Activated naive CD4-positive, alpha-beta T cell treated with anti-CD3 and anti-CD28 coated beads for 36 hours (primary cell): Measurements from ENCODE around the gene IRS1. TPM values are rescaled to one million over a fixed set of nuclear protein-coding genes. Genes with fewer than 3 reads are reported as not detected.

Experiments used
- CTCF ChIA-PET: fragments of 350-600 bp; sonication (Branson Sonifier 250); formaldehyde crosslinking; loops from one replicate; lab custom pipeline; 2021; ENCODE audit warnings: antibody characterized with exemption; lab: Charles Lee
- DNase-seq: peaks from one replicate; pipeline ENCODE4 v3.0.0-alpha.2; 2020
- H3K27ac Mint-ChIP-seq: one replicate; pipeline ENCODE4 v1.8.0; 2021; ENCODE audit warnings: mild to moderate bottlenecking, mixed read lengths
- H3K27me3 Mint-ChIP-seq: one replicate; pipeline ENCODE4 v1.8.0; 2021; ENCODE audit warnings: low read depth, mixed read lengths
- H3K36me3 Mint-ChIP-seq: one replicate; pipeline ENCODE4 v1.8.0; 2021; ENCODE audit warnings: low read depth, mixed read lengths
- H3K4me1 Mint-ChIP-seq: one replicate; pipeline ENCODE4 v1.8.0; 2021; ENCODE audit warnings: low read depth, mixed read lengths
- H3K4me3 Mint-ChIP-seq: one replicate; pipeline ENCODE4 v1.8.0; 2021; ENCODE audit warnings: mild to moderate bottlenecking, moderate library complexity, mixed read lengths
- H3K9me3 Mint-ChIP-seq: one replicate; pipeline ENCODE4 v1.8.0; 2021; ENCODE audit warnings: mixed read lengths
- intact Hi-C: fragments of 100-400 bp; cut with micrococcal nuclease; formaldehyde crosslinking; loops from one replicate; pipeline ENCODE4 v1.15.1; 2023
- total RNA-seq, 2 experiments: library from RNA; stranded (reverse); gene quantifications; one replicate each; pipeline ENCODE4 v1.2.3, GENCODE V29; 2021

IRS1 gene
- total RNA-seq, 2 experiments from 2014 or later, result 2.6 to 2.7 TPM

DNA sequence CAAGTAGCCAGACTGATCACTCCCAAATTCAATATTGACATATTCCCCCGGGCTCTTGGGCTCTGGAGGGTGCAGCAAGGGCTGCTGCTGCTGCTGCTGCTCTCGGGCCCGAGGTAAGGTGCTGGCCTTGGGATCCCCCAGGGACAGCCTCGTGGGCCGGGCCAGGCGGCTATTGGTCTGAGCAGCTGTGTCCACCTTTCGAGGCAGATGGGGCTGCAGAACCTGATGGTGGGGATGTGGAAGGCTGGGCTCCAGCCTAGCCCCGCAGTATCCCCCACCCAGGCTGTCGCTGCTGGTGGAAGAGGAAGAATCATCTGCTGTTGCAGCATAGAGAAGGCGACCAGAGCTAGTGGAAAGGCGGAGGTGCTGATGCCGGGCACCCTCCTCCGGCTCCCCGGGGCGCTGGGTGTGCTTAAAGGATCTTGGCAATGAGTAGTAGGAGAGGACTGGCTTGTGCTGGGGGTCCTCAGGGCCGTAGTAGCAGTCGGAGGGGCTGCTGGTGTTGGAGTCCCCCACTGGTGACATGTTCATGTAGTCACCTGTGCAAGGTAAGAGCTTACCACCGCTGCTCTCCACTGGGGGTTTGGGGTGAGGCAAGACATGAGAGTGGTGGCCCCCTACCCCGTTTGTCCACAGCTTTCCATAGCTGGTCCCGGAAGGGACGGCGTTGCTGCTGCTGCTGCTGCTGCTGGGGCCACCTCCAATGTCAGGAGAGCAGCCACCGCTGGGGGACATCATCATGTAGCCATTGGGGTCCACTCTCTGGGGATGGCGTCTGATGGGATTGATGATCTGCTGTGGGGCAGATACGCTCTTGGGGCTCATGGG is 3.4 kb downstream of the IRS1 start:
- peaks cover 33% of the 10 kb centered on the region for H3K4me1 Mint-ChIP-seq
- no peak overlapping the region for H3K4me3 Mint-ChIP-seq

DNA sequence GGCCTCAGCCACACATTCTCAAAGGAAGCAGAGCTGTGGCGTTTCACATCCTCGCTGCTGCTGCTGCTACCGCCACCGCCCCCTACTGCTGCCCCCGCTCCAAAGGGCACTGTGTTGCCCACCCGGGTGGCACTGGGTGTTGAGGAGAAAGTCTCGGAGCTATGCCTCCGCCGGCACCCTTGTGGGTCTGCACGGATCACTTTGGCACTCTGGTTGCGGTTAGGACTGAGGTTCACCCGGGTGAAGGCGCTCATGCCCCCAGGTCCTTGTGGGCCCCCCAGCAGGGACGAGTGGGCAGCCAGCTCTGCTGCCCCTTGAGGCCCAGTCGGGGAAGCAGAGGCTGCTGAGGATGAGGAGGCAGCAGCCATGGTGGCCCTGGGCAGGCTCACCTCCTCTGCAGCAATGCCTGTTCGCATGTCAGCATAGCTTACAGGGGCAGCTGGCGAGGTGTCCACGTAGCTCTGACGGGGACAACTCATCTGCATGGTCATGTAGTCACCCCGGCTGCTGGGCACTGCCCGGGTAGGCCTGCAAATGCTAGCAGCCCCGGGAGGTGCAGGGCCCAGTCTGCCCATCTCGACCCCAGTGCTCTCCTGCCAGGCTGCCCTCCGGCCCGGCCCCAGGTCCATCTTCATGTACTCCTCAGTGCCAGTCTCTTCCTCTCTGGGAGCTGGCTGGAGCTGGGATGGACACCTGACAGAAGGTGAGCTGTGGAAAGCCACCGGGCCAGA is 4.2 kb downstream of the IRS1 start:
- H3K4me1 Mint-ChIP-seq, result peaks cover 32% of the 10 kb centered on the region
- CTCF ChIA-PET, result no interaction called here
- H3K4me3 Mint-ChIP-seq, result no peak overlapping the region
- no peaks in the 10 kb centered on the region for H3K9me3 Mint-ChIP-seq
- peaks cover 8% of the 10 kb centered on the region for H3K36me3 Mint-ChIP-seq
- DNase-seq, result no peak
- no peaks in the 10 kb centered on the region for H3K27me3 Mint-ChIP-seq
- intact Hi-C loops, result no loop called here
- no peak overlapping the region for H3K27ac Mint-ChIP-seq

More for the DNA sequence above, 3.4 kb downstream of the IRS1 start:
- H3K27ac Mint-ChIP-seq, result no peak overlapping the region
- intact Hi-C loops, result no loop called here
- CTCF ChIA-PET, result interaction anchor here (0.6 kb wide), 1 partner anchor 11 kb away, joined by 3 read pairs; no protein-coding TSS in a partner anchor
- peaks cover 8% of the 10 kb centered on the region for H3K36me3 Mint-ChIP-seq
- DNase-seq, result no peak
- no peaks in the 10 kb centered on the region for H3K9me3 Mint-ChIP-seq
- H3K27me3 Mint-ChIP-seq, result no peaks in the 10 kb centered on the region

GRCh38 chr2:226794751-226795171 is 4.9 kb downstream of the IRS1 start:
- intact Hi-C loops, result loop anchor here (5.0 kb wide), 2 partner anchors 668 to 1867 kb away; no protein-coding TSS in a partner anchor
- DNase-seq, result no peak
- peaks cover 8% of the 10 kb centered on the region for H3K36me3 Mint-ChIP-seq
- no peaks in the 10 kb centered on the region for H3K27me3 Mint-ChIP-seq
- CTCF ChIA-PET, result interaction anchor here (1.0 kb wide), 1 partner anchor 8 kb away, joined by 3 read pairs; no protein-coding TSS in a partner anchor
- H3K27ac Mint-ChIP-seq, result no peak overlapping the region
- no peaks in the 10 kb centered on the region for H3K9me3 Mint-ChIP-seq
- no peak overlapping the region for H3K4me3 Mint-ChIP-seq
- peaks cover 34% of the 10 kb centered on the region for H3K4me1 Mint-ChIP-seq

- DNase-seq, result no peak
- CTCF ChIA-PET, result interaction anchor here (1.0 kb wide), 1 partner anchor 8 kb away, joined by 3 read pairs; no protein-coding TSS in a partner anchor
- peaks cover 37% of the 10 kb centered on the region for H3K4me1 Mint-ChIP-seq
- no peak overlapping the region for H3K4me3 Mint-ChIP-seq
- H3K9me3 Mint-ChIP-seq, result no peaks in the 10 kb centered on the region
- peaks cover 8% of the 10 kb centered on the region for H3K36me3 Mint-ChIP-seq
- intact Hi-C loops, result loop anchor here (5.0 kb wide), 2 partner anchors 668 to 1867 kb away; no protein-coding TSS in a partner anchor
- H3K27me3 Mint-ChIP-seq, result no peaks in the 10 kb centered on the region
- H3K27ac Mint-ChIP-seq, result no peak overlapping the region
These were observed 5.4 kb downstream of the IRS1 start for GRCh38 chr2:226794196-226794661.

GRCh38 chr2:226793646-226794045 is 6.0 kb downstream of the IRS1 start:
- DNase-seq, result no peak
- peaks cover 8% of the 10 kb centered on the region for H3K36me3 Mint-ChIP-seq
- intact Hi-C loops, result loop anchor here (5.0 kb wide), 2 partner anchors 669 to 1866 kb away; no protein-coding TSS in a partner anchor
- H3K4me1 Mint-ChIP-seq, result peaks cover 37% of the 10 kb centered on the region
- H3K9me3 Mint-ChIP-seq, result no peaks in the 10 kb centered on the region
- CTCF ChIA-PET, result interaction anchor here (1.0 to 1.7 kb wide), 2 partner anchors 8 to 9 kb away, joined by 3 to 5 read pairs; no protein-coding TSS in a partner anchor
- no peaks in the 10 kb centered on the region for H3K27me3 Mint-ChIP-seq
- H3K27ac Mint-ChIP-seq, result no peak overlapping the region
- H3K4me3 Mint-ChIP-seq, result no peak overlapping the region

DNA sequence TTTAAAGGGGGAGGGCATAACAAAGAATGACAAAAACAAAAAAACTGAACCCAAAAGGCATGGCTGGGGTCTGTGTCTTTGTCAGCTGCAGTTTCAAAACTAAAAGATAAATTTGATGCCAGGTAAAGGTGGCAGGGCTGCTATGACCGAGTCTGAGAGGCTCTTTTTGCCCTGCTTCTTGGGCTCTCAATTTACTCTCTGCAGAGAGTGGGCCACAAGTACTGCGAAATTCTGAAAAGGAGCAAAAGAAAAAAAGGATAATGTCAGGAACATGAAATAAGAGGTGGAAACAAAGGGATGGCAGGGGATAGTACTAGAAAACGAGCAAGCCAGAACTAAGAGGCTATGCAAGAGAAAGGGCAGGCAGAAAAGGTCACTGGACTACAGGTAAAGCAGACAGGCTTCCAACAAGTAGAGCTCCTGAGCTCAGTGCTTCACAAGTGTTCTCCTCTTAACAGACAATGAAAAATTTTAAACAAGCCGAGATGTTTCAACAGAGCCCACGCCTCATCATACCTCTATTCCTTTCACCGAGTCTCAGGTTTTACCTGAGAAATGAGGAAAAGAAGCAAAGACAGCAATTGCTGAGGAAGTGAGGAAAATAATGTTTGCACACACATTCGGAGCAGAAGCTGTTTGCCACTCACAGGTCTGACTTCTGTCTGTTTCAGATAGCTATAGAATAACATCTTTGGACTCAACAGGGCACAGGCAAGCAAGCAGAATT is 7.3 kb downstream of the IRS1 start:
- H3K4me1 Mint-ChIP-seq, result peaks cover 37% of the 10 kb centered on the region
- H3K9me3 Mint-ChIP-seq, result no peaks in the 10 kb centered on the region
- no peaks in the 10 kb centered on the region for H3K27me3 Mint-ChIP-seq
- intact Hi-C loops, result loop anchor here (5.0 kb wide), 2 partner anchors 670 to 1865 kb away; no protein-coding TSS in a partner anchor
- H3K4me3 Mint-ChIP-seq, result peak overlapping the region; percentile 77
- CTCF ChIA-PET, result interaction anchor here (0.6 to 1.7 kb wide), 2 partner anchors 10 to 578 kb away, joined by 5 to 7 read pairs; no protein-coding TSS in a partner anchor
- H3K27ac Mint-ChIP-seq, result peak overlapping the region; percentile 90
- peaks cover 2% of the 10 kb centered on the region for H3K36me3 Mint-ChIP-seq
- DNase-seq, result no peak

- H3K4me1 Mint-ChIP-seq, result peaks cover 37% of the 10 kb centered on the region
- intact Hi-C loops, result loop anchor here (1.0 to 5.0 kb wide), 10 partner anchors 8 to 1864 kb away; partner anchors contain the start of genes IRS1, MFF and RHBDD1
- no peaks in the 10 kb centered on the region for H3K36me3 Mint-ChIP-seq
- CTCF ChIA-PET, result interaction anchor here (1.3 to 1.7 kb wide), 3 partner anchors 9 to 11 kb away, joined by 4 to 6 read pairs (median 5); partner anchors contain the start of gene IRS1
- DNase-seq, result peak; percentile 90
- H3K27me3 Mint-ChIP-seq, result no peaks in the 10 kb centered on the region
- peak overlapping the region; percentile 95 for H3K27ac Mint-ChIP-seq
- H3K4me3 Mint-ChIP-seq, result peak overlapping the region; percentile 83
- no peaks in the 10 kb centered on the region for H3K9me3 Mint-ChIP-seq
These were observed 8.0 kb downstream of the IRS1 start for GRCh38 chr2:226791487-226792081.

DNA sequence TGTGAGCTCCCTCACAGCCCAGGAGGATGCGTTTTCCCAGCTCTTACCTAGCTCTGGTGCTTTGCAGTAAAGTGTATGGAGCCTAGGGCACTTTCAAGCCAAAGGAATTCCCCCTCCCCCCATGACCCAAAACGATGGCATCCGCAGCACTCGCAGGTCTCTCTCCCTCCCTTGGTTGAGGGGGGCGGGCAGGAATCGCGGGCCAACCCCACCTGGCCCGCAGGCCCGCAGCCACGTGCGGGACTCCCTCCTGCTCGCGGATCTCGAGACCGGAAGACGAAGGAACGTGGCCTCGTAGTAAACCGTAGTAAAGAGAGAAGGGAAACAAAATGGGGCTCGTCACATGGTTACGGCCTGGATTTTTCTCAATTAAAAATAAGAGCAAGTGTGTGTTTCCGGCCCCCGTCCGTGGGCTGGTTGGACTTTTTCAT is 8.5 kb downstream of the IRS1 start:
- Mint-ChIP-seq H3K27ac (peak overlapping the region; percentile 95), H3K36me3 (no peaks in the 10 kb centered on the region), H3K27me3 (no peaks in the 10 kb centered on the region), H3K4me1 (peaks cover 37% of the 10 kb centered on the region), H3K4me3 (peak overlapping the region; percentile 83), H3K9me3 (no peaks in the 10 kb centered on the region)
- CTCF ChIA-PET, result interaction anchor here (1.3 to 1.6 kb wide), 2 partner anchors 9 to 11 kb away, joined by 4 to 6 read pairs; partner anchors contain the start of gene IRS1
- DNase-seq, result peak; percentile 74
- intact Hi-C loops, result loop anchor here (1.0 to 5.0 kb wide), 10 partner anchors 8 to 1864 kb away; partner anchors contain the start of genes IRS1, MFF and RHBDD1

DNA sequence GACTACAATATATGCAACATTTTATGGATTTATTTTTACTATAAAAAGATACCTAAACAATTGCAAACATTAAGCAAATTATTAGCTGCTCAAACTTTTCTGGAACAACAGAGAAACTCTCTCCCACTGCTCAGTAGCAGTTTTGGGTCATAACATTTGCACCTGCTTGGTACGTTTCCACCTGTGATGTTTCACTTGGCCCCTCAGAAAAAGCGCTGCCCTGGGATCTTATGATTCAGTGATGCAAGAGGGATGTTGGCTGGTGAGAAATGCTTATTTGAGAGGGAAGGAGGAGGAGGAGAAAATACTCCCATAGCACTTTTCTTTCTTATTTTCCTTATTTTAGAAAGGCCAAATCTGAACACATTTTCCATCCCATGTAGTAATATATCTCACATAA is 9.2 kb downstream of the IRS1 start:
- CTCF ChIA-PET, result interaction anchor here (1.3 to 1.6 kb wide), 2 partner anchors 10 to 12 kb away, joined by 4 to 6 read pairs; partner anchors contain the start of gene IRS1
- no peak for DNase-seq
- H3K4me3 Mint-ChIP-seq, result peak overlapping the region; percentile 83
- H3K27me3 Mint-ChIP-seq, result no peaks in the 10 kb centered on the region
- H3K4me1 Mint-ChIP-seq, result peaks cover 37% of the 10 kb centered on the region
- H3K9me3 Mint-ChIP-seq, result no peaks in the 10 kb centered on the region
- no peaks in the 10 kb centered on the region for H3K36me3 Mint-ChIP-seq
- intact Hi-C loops, result loop anchor here (2.0 to 5.0 kb wide), 6 partner anchors 18 to 1863 kb away; partner anchors contain the start of gene MFF
- H3K27ac Mint-ChIP-seq, result peak overlapping the region; percentile 95

- CTCF ChIA-PET, result interaction anchor here (1.3 to 1.6 kb wide), 2 partner anchors 10 to 12 kb away, joined by 4 to 6 read pairs; partner anchors contain the start of gene IRS1
- Mint-ChIP-seq H3K27me3 (no peaks in the 10 kb centered on the region), H3K27ac (no peak overlapping the region), H3K4me1 (peaks cover 37% of the 10 kb centered on the region), H3K9me3 (no peaks in the 10 kb centered on the region), H3K36me3 (no peaks in the 10 kb centered on the region), H3K4me3 (peak overlapping the region; percentile 32)
- no peak for DNase-seq
- intact Hi-C loops, result loop anchor here (2.0 to 5.0 kb wide), 6 partner anchors 17 to 1863 kb away; partner anchors contain the start of gene MFF
These were observed 9.6 kb downstream of the IRS1 start for GRCh38 chr2:226790011-226790410.
